Liver (tissue), 9 donors: ENCODE data around the gene HTRA1. TPM values are rescaled to one million over a fixed set of nuclear protein-coding genes. Genes with fewer than 3 reads are reported as not detected.

Experiments used
- DNase-seq: peaks from one replicate; pipeline ENCODE4 v3.0.0-alpha.2; 2017; ENCODE audit warnings: low spot score
- H3K27ac ChIP-seq, 2 donors: one replicate each; pipeline ENCODE4 v1.7.0; 2013; ENCODE audit warnings: inconsistent platforms in 2 of 2, low read length in 2 of 2, control low read depth in 1 of 2, low read depth in 1 of 2, mild to moderate bottlenecking in 1 of 2
- H3K27me3 ChIP-seq, 4 donors: one replicate each; pipeline versions ENCODE4 v1.6.1 to v1.7.0; 2013; ENCODE audit warnings: low read length in 3 of 4, inconsistent platforms in 1 of 4, mild to moderate bottlenecking in 1 of 4, moderate library complexity in 1 of 4; ENCODE audit not compliant: control insufficient read depth in 4 of 4, insufficient read depth in 4 of 4
- H3K36me3 ChIP-seq, 4 donors: one replicate each; pipeline versions ENCODE4 v1.6.1 to v1.7.0; 2013; ENCODE audit warnings: low read length in 3 of 4, mild to moderate bottlenecking in 3 of 4, low read depth in 1 of 4, moderate library complexity in 1 of 4; ENCODE audit not compliant: control insufficient read depth in 4 of 4, insufficient read depth in 3 of 4
- H3K4me1 ChIP-seq, 4 donors: one replicate each; pipeline versions ENCODE4 v1.6.1 to v1.7.0; 2013; ENCODE audit warnings: low read length in 3 of 4, mild to moderate bottlenecking in 3 of 4, moderate library complexity in 1 of 4; ENCODE audit not compliant: control insufficient read depth in 4 of 4, insufficient read depth in 4 of 4
- H3K4me3 ChIP-seq, 3 donors: one replicate each; pipeline versions ENCODE4 v1.6.1 to v1.7.0; 2013; ENCODE audit warnings: low read length in 3 of 3, control low read depth in 1 of 3, low read depth in 1 of 3, mild to moderate bottlenecking in 1 of 3
- H3K9ac ChIP-seq, 2 donors: one replicate each; pipeline ENCODE4 v1.7.0; 2013; ENCODE audit warnings: low read length in 2 of 2, mild to moderate bottlenecking in 2 of 2, moderate library complexity in 2 of 2, control low read depth in 1 of 2, low read depth in 1 of 2
- H3K9me3 ChIP-seq, 4 donors: one replicate each; pipeline versions ENCODE4 v1.6.1 to v1.7.0; 2013; ENCODE audit warnings: low read length in 3 of 4; ENCODE audit not compliant: control insufficient read depth in 4 of 4
- EGR1 ChIP-seq, 2 donors: IDR thresholded peaks; 2 replicates each; pipeline ENCODE4 v1.6.1; 2016 to 2018; ENCODE audit warnings: antibody characterized with exemption in 2 of 2, low read depth in 2 of 2
- FOXA1 ChIP-seq: IDR thresholded peaks from 2 replicates; pipeline ENCODE4 v1.6.1; 2016; ENCODE audit warnings: antibody characterized with exemption
- FOXA2 ChIP-seq: IDR thresholded peaks from 2 replicates; pipeline ENCODE4 v1.6.1; 2016; ENCODE audit warnings: antibody characterized with exemption
- GABPA ChIP-seq, 2 donors: IDR thresholded peaks in 1 of 2; conservative IDR thresholded peaks in 1 of 2; 2 replicates each; pipeline ENCODE4 v1.6.1; 2016; ENCODE audit warnings: antibody characterized with exemption in 2 of 2, mild to moderate bottlenecking in 1 of 2, moderate library complexity in 1 of 2
- HNF4A ChIP-seq, 2 donors: conservative IDR thresholded peaks; 2 replicates each; pipeline ENCODE4 v1.6.1; 2016; ENCODE audit warnings: antibody characterized with exemption in 2 of 2, mild to moderate bottlenecking in 2 of 2
- HNF4G ChIP-seq: IDR thresholded peaks from 2 replicates; pipeline ENCODE4 v1.6.1; 2016; ENCODE audit warnings: antibody characterized with exemption
- JUND ChIP-seq, 2 donors: IDR thresholded peaks; 2 replicates each; pipeline ENCODE4 v1.6.1; 2016; ENCODE audit warnings: antibody characterized with exemption in 2 of 2
- NR2F2 ChIP-seq: IDR thresholded peaks from 2 replicates; pipeline ENCODE4 v1.6.1; 2016; ENCODE audit warnings: antibody characterized with exemption
- RAD21 ChIP-seq, 2 donors: IDR thresholded peaks; 2 replicates each; pipeline ENCODE4 v1.6.1; 2016; ENCODE audit warnings: antibody characterized with exemption in 2 of 2, mild to moderate bottlenecking in 2 of 2
- RXRA ChIP-seq, 2 donors: IDR thresholded peaks; 2 replicates each; pipeline ENCODE4 v1.6.1; 2017 to 2018; ENCODE audit warnings: antibody characterized with exemption in 2 of 2, mild to moderate bottlenecking in 1 of 2
- SP1 ChIP-seq: IDR thresholded peaks from 2 replicates; pipeline ENCODE4 v1.6.1; 2018; ENCODE audit warnings: antibody characterized with exemption, mild to moderate bottlenecking
- TAF1 ChIP-seq: conservative IDR thresholded peaks from 2 replicates; pipeline ENCODE4 v1.6.1; 2016; ENCODE audit warnings: antibody characterized with exemption, mild to moderate bottlenecking
- YY1 ChIP-seq: IDR thresholded peaks from 2 replicates; pipeline ENCODE4 v1.6.1; 2016; ENCODE audit warnings: antibody characterized with exemption, mild to moderate bottlenecking
- WGBS: extraction: QIAGEN DNeasy Blood & Tissue Kit; methylation state at CpG from one replicate; pipeline ENCODE4 v1.1.7; 2013; 5-methylcytosine and 5-hydroxymethylcytosine counted together
- polyA plus RNA-seq, 2 donors: library from polyadenylated mRNA; stranded (reverse) in 1 of 2; unstranded in 1 of 2; fragments of 200-250 nt in 1 of 2; fragments of >200 nt in 1 of 2; fragmentation: Nextera tagmentation in 1 of 2; extraction: Ambion mirVana in 1 of 2; gene quantifications; one replicate each; pipeline versions ENCODE4 v1.2.1 to v1.2.3, GENCODE V29; 2013 to 2015
- total RNA-seq, 2 donors: library from RNA; depleted of rRNA; stranded (reverse); fragments of >200 nt; gene quantifications; one replicate each; pipeline ENCODE4 v1.2.3, GENCODE V29; 2014
- TF ChIP-seq, protein P1 (sequence below): IDR thresholded peaks from 2 replicates; pipeline ENCODE4 v1.6.1; 2016; ENCODE audit warnings: antibody characterized with exemption
- TF ChIP-seq, protein P2 (sequence below): IDR thresholded peaks from 2 replicates; pipeline ENCODE4 v1.6.1; 2016; ENCODE audit warnings: antibody characterized with exemption
- TF ChIP-seq, protein P3 (sequence below): IDR thresholded peaks from 2 replicates; pipeline ENCODE4 v1.6.1; 2016; ENCODE audit warnings: antibody characterized with exemption, mild to moderate bottlenecking
- TF ChIP-seq, protein P4 (sequence below): fragments of 150-350 bp; IDR thresholded peaks from 2 replicates; pipeline ENCODE4 v1.5.1; 2017; ENCODE audit warnings: improper control_type of control experiment, low read depth, low read length; ENCODE audit not compliant: missing input control
- donor health status: healthy.
- donor health status: healthy.
- donor health status: healthy.
- donor health status: healthy.
- donor health status: healthy.

HTRA1 gene
- total and polyA plus RNA-seq, 4 donors: 4.3 to 289 (median 72.1) TPM

DNA sequence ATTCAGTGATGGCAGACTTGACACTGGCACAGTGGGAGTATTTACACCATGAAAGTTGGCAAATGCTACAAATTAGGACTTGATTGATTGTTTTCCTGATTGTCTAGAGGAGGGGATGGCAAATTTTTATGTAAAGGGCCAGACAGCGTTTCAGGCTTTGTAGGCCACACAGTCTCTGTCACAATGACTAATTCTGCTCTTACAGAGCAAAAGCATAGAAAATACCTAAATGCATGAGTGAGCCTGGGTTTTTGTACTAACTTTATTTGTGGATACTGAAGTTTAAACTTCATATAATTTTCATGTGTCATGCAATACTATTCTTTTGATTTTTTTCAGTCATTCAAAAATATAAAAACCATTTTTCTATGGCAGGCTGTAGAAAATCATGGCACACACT lies 15.9 kb upstream of the HTRA1 start:
- no peak for DNase-seq
- Histone ChIP-seq H3K9ac (no peak overlapping the region), H3K9me3 (no peaks in the 10 kb centered on the region), H3K4me1 (peaks cover 2 to 14% (median 13%) of the 10 kb centered on the region in 4 donors), H3K27ac (no peak overlapping the region), H3K36me3 (no peaks in the 10 kb centered on the region), H3K4me3 (no peak overlapping the region), H3K27me3 (no peaks in the 10 kb centered on the region)
- WGBS: 96% methylated on average over 1 of the region's 1 CpG
- TF ChIP-seq FOXA1 (no peak), HNF4G (no peak), NR2F2 (no peak), JUND (IDR thresholded peaks at IDR 0.05) (no peak), HNF4A (conservative IDR thresholded peaks at IDR 0.05) (no peak), RXRA (IDR thresholded peaks at IDR 0.05) (no peak), SP1 (no peak), YY1 (no peak), FOXA2 (no peak), TAF1 (no peak), GABPA (IDR thresholded peaks at IDR 0.05 in 1 of 2, conservative IDR thresholded peaks at IDR 0.05 in 1 of 2) (no peak), RAD21 (IDR thresholded peaks at IDR 0.05) (no peak)
- TF ChIP-seq, protein P1, sequence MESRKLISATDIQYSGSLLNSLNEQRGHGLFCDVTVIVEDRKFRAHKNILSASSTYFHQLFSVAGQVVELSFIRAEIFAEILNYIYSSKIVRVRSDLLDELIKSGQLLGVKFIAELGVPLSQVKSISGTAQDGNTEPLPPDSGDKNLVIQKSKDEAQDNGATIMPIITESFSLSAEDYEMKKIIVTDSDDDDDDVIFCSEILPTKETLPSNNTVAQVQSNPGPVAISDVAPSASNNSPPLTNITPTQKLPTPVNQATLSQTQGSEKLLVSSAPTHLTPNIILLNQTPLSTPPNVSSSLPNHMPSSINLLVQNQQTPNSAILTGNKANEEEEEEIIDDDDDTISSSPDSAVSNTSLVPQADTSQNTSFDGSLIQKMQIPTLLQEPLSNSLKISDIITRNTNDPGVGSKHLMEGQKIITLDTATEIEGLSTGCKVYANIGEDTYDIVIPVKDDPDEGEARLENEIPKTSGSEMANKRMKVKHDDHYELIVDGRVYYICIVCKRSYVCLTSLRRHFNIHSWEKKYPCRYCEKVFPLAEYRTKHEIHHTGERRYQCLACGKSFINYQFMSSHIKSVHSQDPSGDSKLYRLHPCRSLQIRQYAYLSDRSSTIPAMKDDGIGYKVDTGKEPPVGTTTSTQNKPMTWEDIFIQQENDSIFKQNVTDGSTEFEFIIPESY: no peak

DNA sequence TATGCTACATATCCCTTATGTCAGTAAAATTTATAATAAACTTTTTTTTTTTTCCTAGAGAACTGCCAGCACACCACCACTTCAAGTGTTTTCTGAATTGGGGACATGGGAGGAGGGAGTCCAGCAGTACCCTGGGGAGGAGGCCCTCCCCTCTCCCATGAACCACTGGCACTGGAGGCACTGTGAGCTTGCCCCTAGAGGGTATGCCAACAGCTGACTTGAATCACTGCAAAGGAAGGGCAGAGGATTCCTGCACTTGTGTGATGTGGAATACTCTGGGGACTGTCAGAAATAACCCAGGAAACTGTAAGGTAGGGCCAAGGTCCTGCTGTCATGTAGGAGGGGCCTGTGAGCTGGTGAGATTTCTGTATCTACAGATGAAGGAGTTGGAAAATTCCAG lies 15.4 kb upstream of the HTRA1 start:
- DNase-seq: no peak
- Histone ChIP-seq H3K27me3 (no peaks in the 10 kb centered on the region), H3K4me1 (peaks cover 2 to 14% (median 13%) of the 10 kb centered on the region in 4 donors), H3K4me3 (no peak overlapping the region), H3K9me3 (no peaks in the 10 kb centered on the region), H3K9ac (no peak overlapping the region), H3K27ac (no peak overlapping the region), H3K36me3 (no peaks in the 10 kb centered on the region)
- TF ChIP-seq EGR1 (IDR thresholded peaks at IDR 0.05; ENCODE audit: low read depth in 2 of 2) (no peak), NR2F2 (no peak), FOXA1 (no peak), YY1 (no peak), SP1 (no peak), RXRA (IDR thresholded peaks at IDR 0.05) (no peak)
- TF ChIP-seq, protein P2, sequence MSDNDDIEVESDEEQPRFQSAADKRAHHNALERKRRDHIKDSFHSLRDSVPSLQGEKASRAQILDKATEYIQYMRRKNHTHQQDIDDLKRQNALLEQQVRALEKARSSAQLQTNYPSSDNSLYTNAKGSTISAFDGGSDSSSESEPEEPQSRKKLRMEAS: no peak
- TF ChIP-seq, protein P3, sequence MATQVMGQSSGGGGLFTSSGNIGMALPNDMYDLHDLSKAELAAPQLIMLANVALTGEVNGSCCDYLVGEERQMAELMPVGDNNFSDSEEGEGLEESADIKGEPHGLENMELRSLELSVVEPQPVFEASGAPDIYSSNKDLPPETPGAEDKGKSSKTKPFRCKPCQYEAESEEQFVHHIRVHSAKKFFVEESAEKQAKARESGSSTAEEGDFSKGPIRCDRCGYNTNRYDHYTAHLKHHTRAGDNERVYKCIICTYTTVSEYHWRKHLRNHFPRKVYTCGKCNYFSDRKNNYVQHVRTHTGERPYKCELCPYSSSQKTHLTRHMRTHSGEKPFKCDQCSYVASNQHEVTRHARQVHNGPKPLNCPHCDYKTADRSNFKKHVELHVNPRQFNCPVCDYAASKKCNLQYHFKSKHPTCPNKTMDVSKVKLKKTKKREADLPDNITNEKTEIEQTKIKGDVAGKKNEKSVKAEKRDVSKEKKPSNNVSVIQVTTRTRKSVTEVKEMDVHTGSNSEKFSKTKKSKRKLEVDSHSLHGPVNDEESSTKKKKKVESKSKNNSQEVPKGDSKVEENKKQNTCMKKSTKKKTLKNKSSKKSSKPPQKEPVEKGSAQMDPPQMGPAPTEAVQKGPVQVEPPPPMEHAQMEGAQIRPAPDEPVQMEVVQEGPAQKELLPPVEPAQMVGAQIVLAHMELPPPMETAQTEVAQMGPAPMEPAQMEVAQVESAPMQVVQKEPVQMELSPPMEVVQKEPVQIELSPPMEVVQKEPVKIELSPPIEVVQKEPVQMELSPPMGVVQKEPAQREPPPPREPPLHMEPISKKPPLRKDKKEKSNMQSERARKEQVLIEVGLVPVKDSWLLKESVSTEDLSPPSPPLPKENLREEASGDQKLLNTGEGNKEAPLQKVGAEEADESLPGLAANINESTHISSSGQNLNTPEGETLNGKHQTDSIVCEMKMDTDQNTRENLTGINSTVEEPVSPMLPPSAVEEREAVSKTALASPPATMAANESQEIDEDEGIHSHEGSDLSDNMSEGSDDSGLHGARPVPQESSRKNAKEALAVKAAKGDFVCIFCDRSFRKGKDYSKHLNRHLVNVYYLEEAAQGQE: no peak
- TF ChIP-seq, protein P4, sequence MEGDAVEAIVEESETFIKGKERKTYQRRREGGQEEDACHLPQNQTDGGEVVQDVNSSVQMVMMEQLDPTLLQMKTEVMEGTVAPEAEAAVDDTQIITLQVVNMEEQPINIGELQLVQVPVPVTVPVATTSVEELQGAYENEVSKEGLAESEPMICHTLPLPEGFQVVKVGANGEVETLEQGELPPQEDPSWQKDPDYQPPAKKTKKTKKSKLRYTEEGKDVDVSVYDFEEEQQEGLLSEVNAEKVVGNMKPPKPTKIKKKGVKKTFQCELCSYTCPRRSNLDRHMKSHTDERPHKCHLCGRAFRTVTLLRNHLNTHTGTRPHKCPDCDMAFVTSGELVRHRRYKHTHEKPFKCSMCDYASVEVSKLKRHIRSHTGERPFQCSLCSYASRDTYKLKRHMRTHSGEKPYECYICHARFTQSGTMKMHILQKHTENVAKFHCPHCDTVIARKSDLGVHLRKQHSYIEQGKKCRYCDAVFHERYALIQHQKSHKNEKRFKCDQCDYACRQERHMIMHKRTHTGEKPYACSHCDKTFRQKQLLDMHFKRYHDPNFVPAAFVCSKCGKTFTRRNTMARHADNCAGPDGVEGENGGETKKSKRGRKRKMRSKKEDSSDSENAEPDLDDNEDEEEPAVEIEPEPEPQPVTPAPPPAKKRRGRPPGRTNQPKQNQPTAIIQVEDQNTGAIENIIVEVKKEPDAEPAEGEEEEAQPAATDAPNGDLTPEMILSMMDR: no peak
